MCF 10A (cell line): ENCODE data around the gene ANKRD13D. TPM values are rescaled to one million over a fixed set of nuclear protein-coding genes. Genes with fewer than 3 reads are reported as not detected.

ENCODE experiments used
- BruUV-seq: library from RNA; stranded (reverse); fragments of 400-500 nt; replicated peaks from 2 replicates; lab custom pipeline; 2021; lab: Mats Ljungman, UMichigan
- CTCF ChIA-PET: fragments of 300-600 bp; sonication (Branson Sonifier 250); formaldehyde crosslinking; extraction: SDS; loops from one replicate; lab custom pipeline; 2021; ENCODE audit warnings: antibody characterized with exemption, inconsistent platforms; lab: Yijun Ruan, JAX
- POLR2A ChIA-PET: fragments of 300-600, 350-650 bp; sonication (Branson Sonifier 250); formaldehyde crosslinking; extraction: SDS; loops from one replicate; lab custom pipeline; 2020; ENCODE audit warnings: antibody characterized with exemption, inconsistent platforms; lab: Yijun Ruan, JAX
- DNase-seq: peaks from one replicate; pipeline ENCODE4 v3.0.0-alpha.2; 2018; ENCODE audit not compliant: unreplicated experiment
- H3K27ac Mint-ChIP-seq: one replicate; pipeline ENCODE4 v1.8.0; 2022; ENCODE audit warnings: mild to moderate bottlenecking, low read depth, mixed read lengths; ENCODE audit not compliant: unreplicated experiment
- H3K27me3 Mint-ChIP-seq: one replicate; pipeline ENCODE4 v1.8.0; 2022; ENCODE audit warnings: mixed read lengths; ENCODE audit not compliant: insufficient read depth, unreplicated experiment
- H3K36me3 Mint-ChIP-seq: one replicate; pipeline ENCODE4 v1.8.0; 2022; ENCODE audit warnings: mild to moderate bottlenecking, moderate library complexity, mixed read lengths; ENCODE audit not compliant: insufficient read depth, unreplicated experiment
- H3K4me1 Mint-ChIP-seq: one replicate; pipeline ENCODE4 v1.8.0; 2022; ENCODE audit warnings: mixed read lengths; ENCODE audit not compliant: insufficient read depth, unreplicated experiment
- H3K4me3 Mint-ChIP-seq: one replicate; pipeline ENCODE4 v1.8.0; 2022; ENCODE audit warnings: mild to moderate bottlenecking, moderate library complexity, mixed read lengths; ENCODE audit not compliant: unreplicated experiment
- H3K9me3 Mint-ChIP-seq: one replicate; pipeline ENCODE4 v1.8.0; 2022; ENCODE audit warnings: mixed read lengths; ENCODE audit not compliant: unreplicated experiment
- intact Hi-C: fragments of 100-400 bp; cut with micrococcal nuclease; formaldehyde crosslinking; loops from 2 replicates; pipeline ENCODE4 v1.14.1; 2022
- total RNA-seq: library from RNA; stranded (reverse); gene quantifications from 2 replicates; pipeline ENCODE4 v1.2.3, GENCODE V29; 2022
- TF ChIP-seq, protein P1 (sequence below): fragments of 200-600 bp; IDR thresholded peaks from one replicate; pipeline ENCODE4 v1.8.0; 2022; ENCODE audit warnings: antibody characterized with exemption, mild to moderate bottlenecking; ENCODE audit not compliant: unreplicated experiment

Gene ANKRD13D
- total RNA-seq, 1 experiment from 2014 or later: 39.7 TPM

DNA sequence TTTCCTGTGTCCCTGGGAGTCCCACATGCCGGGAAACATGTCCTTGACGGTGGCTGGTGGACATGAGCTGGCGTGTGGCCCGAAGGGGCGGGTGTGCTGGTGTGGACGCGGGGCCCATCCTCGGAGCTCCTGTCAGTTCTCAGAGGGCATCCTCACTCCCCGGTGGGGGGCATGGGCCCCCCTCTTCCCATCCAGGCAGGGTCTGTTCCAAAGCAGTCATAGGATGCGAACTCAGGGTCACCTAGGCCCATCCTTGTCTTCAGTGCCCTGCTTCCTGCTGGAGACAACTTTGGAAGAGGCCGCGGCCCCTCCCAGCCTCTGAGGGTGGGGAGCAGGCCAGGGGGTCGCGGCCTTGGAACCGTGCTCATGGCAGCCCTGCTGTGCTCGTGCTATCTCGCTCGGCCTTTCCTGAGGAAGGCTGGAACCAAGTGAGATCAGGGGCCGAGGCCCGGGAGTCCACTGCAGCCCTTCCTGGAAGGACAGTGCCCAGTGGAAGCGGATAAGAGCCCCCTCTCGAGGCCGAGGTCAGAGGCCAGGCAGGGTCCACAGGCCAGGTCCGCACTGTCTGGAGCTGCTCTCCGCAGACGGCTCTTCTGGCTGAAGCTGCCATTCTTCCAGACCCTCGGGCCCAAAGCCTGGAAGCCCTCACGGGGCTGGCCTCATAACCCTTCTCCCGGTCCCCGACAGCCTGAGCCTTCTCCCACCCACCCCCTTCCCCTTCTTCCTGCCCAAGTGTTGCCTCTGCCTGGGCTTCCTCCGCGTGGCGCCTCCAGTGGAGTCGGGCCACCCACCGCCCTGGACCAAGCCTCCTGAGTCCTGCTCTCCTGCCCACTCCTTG, 14.1 kb upstream of the ANKRD13D start:
- H3K4me3 Mint-ChIP-seq: no peak overlapping the region
- H3K4me1 Mint-ChIP-seq: peaks cover 7% of the 10 kb centered on the region
- no peaks in the 10 kb centered on the region for H3K9me3 Mint-ChIP-seq
- DNase-seq: no peak
- POLR2A ChIA-PET: no interaction called here
- BruUV-seq: no TSS peak
- H3K27me3 Mint-ChIP-seq: no peaks in the 10 kb centered on the region
- H3K36me3 Mint-ChIP-seq: peaks cover 16% of the 10 kb centered on the region
- CTCF ChIA-PET: interaction anchor here (0.9 kb wide), 1 partner anchor 13 kb away, joined by 3 read pairs; no protein-coding TSS in a partner anchor
- TF ChIP-seq, protein P1, sequence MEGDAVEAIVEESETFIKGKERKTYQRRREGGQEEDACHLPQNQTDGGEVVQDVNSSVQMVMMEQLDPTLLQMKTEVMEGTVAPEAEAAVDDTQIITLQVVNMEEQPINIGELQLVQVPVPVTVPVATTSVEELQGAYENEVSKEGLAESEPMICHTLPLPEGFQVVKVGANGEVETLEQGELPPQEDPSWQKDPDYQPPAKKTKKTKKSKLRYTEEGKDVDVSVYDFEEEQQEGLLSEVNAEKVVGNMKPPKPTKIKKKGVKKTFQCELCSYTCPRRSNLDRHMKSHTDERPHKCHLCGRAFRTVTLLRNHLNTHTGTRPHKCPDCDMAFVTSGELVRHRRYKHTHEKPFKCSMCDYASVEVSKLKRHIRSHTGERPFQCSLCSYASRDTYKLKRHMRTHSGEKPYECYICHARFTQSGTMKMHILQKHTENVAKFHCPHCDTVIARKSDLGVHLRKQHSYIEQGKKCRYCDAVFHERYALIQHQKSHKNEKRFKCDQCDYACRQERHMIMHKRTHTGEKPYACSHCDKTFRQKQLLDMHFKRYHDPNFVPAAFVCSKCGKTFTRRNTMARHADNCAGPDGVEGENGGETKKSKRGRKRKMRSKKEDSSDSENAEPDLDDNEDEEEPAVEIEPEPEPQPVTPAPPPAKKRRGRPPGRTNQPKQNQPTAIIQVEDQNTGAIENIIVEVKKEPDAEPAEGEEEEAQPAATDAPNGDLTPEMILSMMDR: no peak
- intact Hi-C loops: no loop called here
- H3K27ac Mint-ChIP-seq: no peak overlapping the region

DNA sequence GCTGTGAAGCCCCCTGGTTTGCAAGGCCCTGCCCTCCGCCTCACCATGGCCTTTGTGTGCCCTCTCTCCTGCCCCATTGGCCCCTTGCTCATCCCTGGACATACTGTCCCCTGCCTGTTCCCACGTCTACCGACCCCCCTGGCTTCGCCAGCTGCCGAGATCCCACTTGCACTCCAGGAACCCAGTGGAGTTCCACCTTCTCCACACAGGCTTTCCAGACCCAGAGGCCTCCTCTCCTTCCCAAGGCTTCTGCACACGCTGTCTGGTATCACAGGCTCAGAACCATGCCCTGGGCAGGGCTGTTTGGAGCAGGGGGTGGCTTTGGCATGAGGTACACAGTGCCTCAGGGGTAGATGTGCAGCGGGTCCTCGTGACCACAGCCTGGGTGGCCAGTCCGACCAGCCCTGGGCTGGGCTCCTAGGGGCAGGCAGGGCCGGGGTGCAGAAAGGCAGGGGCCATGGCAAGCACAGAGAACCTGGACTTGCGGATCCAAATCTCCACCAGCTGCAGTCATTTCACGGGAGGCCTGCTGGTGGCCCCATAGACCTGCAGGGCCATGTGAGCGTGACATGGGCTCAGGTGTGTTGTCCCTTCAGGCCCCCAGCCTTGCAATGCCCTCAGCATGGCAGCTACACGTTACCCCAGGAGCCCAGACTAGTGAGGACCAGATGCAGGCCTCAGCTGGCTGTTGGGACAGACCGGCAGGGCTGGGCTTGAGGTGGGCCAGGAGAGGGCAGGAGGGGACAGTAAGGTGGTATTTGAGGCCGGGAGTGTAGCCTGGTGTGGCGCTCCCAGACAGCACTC, 13.3 kb upstream of the ANKRD13D start:
- Mint-ChIP-seq H3K27ac (no peak overlapping the region), H3K9me3 (no peaks in the 10 kb centered on the region), H3K36me3 (peaks cover 21% of the 10 kb centered on the region), H3K4me1 (no peaks in the 10 kb centered on the region), H3K4me3 (no peak overlapping the region), H3K27me3 (no peaks in the 10 kb centered on the region)
- ChIA-PET CTCF (interaction anchor here (0.5 to 0.6 kb wide), 2 partner anchors 17 to 218 kb away, joined by 4 to 5 read pairs; no protein-coding TSS in a partner anchor), POLR2A (no interaction called here)
- TF ChIP-seq, protein P1: no peak
- no TSS peak for BruUV-seq
- intact Hi-C loops: no loop called here
- DNase-seq: no peak

DNA sequence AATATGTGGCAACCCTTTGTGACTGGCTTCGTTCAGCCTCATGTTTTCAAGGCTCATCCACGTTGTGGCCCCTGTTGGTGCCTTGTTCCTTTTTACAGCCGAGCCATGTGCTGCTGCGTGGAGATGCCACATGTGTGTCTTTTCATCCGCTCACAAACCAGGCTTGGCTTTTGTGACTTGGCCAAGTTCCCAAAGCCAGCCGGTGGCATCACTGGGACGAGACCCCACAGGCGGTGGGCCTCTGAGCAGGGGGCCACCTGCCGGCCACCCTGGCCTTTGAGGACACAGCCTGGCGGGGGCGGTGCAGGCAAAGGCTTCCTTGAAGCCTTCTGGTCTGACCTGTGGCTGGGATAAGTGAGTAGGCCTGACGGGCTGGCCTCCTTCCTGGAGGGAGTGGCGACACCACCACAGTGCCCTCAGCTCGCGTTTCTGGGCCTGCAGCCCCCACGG, 12.3 kb upstream of the ANKRD13D start:
- peak overlapping the region; percentile 48 for H3K4me3 Mint-ChIP-seq
- POLR2A ChIA-PET: interaction anchor here (0.8 to 1.5 kb wide), 5 partner anchors 10 to 41 kb away, joined by 3 to 6 read pairs (median 3); partner anchors contain the start of gene ANKRD13D
- no peak for DNase-seq
- H3K27ac Mint-ChIP-seq: peak overlapping the region; percentile 27
- H3K27me3 Mint-ChIP-seq: no peaks in the 10 kb centered on the region
- CTCF ChIA-PET: interaction anchor here (0.6 to 1.5 kb wide), 3 partner anchors 13 to 41 kb away, joined by 3 to 5 read pairs (median 4); no protein-coding TSS in a partner anchor
- peaks cover 21% of the 10 kb centered on the region for H3K36me3 Mint-ChIP-seq
- no peaks in the 10 kb centered on the region for H3K9me3 Mint-ChIP-seq
- intact Hi-C loops: no loop called here
- TF ChIP-seq, protein P1: no peak
- no peaks in the 10 kb centered on the region for H3K4me1 Mint-ChIP-seq
- BruUV-seq: no TSS peak
